GM18498 (cell line): ENCODE measurements around the gene GSTO1.
A peak's percentile ranks its signal among the peaks of the same experiment; 100 is the strongest.

ENCODE experiments used
- ATAC-seq: cut with Tn5 transposase; IDR thresholded peaks from one replicate; pipeline ENCODE4 v1.9.1; 2021; ENCODE audit warnings: mild to moderate bottlenecking, moderate library complexity; ENCODE audit not compliant: unreplicated experiment

GSTO1 gene

GRCh38 chr10:104303594-104304355 lies 49.1 kb downstream of the GSTO1 start:
- ATAC-seq = no peak

GRCh38 chr10:104304356-104304745 lies 49.7 kb downstream of the GSTO1 start:
- no peak for ATAC-seq

GRCh38 chr10:104304927-104305326 lies 50.2 kb downstream of the GSTO1 start:
- ATAC-seq = no peak

GRCh38 chr10:104306897-104307296 lies 52.2 kb downstream of the GSTO1 start:
- ATAC-seq = no peak

- ATAC-seq = no peak
Observed at GRCh38 chr10:104307576-104308438, 53.1 kb downstream of the GSTO1 start.

- peak; percentile 85 for ATAC-seq
Observed at GRCh38 chr10:104308439-104308903, 53.8 kb downstream of the GSTO1 start.

GRCh38 chr10:104309980-104310978 lies 55.6 kb downstream of the GSTO1 start:
- no peak for ATAC-seq

- no peak for ATAC-seq
Observed at GRCh38 chr10:104311184-104311720, 56.6 kb downstream of the GSTO1 start.

- ATAC-seq = no peak
Observed at GRCh38 chr10:104314591-104315485, 60.1 kb downstream of the GSTO1 start.

GRCh38 chr10:104315486-104315921 lies 60.8 kb downstream of the GSTO1 start:
- ATAC-seq = no peak

GRCh38 chr10:104316321-104317099 lies 61.8 kb downstream of the GSTO1 start:
- ATAC-seq = no peak
